ENCODE measurements around the gene HOXB3. TPM values are rescaled to one million over a fixed set of nuclear protein-coding genes. Genes with fewer than 3 reads are reported as not detected.

HOXB3 gene
- total RNA-seq, 1 donor from 2014 or later, result 4.2 TPM

DNA sequence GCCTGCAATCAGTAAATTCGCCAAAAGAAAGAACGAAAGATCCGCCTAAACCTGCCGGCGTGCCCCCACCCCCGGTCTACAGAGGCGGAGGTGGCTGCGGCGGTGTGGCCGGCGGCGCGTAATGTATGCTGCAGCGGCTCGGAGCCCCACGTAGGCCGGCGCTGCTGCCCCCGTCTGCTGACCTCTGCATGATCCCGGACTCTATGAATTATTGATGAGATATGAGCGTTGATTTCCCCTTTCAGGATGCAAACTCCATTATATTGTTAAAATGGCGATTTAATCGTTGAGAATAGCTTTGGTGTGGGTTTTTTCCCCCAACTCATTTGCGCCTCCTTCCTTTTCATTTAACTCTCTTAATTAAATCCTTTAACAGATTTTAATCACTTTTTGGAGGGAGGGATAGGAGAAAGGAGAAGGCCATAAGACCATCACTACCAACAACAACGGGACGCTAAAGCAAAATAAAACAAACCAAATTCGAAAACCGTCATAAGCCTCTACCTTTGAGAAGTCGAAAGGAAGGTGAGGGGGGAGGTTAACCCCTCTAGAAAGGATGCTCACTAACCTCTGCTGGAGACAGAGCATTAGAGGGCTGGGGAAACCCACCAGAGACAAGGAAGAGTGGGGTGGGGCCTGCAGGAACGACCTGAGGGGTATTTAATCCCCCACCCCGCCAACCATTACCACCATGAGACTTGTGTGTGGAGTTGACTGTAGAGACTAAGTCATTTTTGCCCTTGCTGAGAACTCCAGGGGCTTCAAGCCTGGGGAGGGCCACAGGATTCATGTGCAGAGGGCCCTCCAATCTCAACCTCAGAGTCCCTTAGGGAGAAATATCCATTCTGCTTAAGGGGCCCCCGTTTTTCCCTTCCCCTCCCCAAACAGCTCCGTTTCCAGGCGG lies 3.4 kb downstream of the HOXB3 start:
- Histone ChIP-seq H3K9ac (ENCODE audit: low read depth in 1 of 3, low read length in 3 of 3) (peak overlapping the region in 1 of 3 donors; percentile 69), H3K36me3 (ENCODE audit: control insufficient read depth in 3 of 3, insufficient read depth in 3 of 3, low read length in 3 of 3) (no peaks in the 10 kb centered on the region), H3K27me3 (ENCODE audit: control insufficient read depth in 3 of 3, insufficient read depth in 3 of 3, low read length in 3 of 3) (peaks cover 50 to 98% (median 80%) of the 10 kb centered on the region in 3 donors), H3K4me3 (ENCODE audit: low read length in 3 of 3) (peak overlapping the region; percentile 75 to 91 (median 81)), H3K9me3 (ENCODE audit: control insufficient read depth in 3 of 3, low read length in 3 of 3) (no peaks in the 10 kb centered on the region), H3K27ac (ENCODE audit: low read depth, low read length) (no peak overlapping the region), H3K4me1 (ENCODE audit: control insufficient read depth in 3 of 3, insufficient read depth in 3 of 3, low read length in 3 of 3) (peaks cover 13 to 21% (median 21%) of the 10 kb centered on the region in 3 donors)

DNA sequence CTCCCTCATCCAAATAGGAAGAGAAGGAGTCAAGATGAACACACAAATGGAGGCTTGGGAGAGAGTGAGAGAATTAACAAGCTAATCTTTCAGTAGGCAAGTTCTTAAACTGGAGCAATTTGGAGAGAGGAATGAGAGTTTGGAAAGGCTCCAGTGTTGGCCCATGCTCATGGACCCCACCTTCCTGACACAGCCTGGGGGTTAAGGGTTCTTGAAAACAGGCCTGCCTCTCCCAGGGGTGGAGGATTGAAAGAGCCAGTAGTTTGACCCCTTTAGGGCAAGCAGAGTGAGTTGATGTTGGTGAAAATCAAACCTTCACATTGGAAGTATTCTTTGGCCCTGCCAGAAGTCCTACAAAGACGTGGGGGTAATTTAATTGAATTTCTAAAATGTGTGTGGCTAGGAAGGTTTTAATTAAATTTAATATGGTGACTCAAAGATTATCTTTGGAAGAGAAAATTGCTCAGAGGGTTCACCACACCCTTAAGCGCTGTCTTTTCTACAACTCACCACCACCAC lies 5.8 kb downstream of the HOXB3 start:
- no peaks in the 10 kb centered on the region for H3K9me3 ChIP-seq (ENCODE audit: control insufficient read depth in 3 of 3, low read length in 3 of 3)
- no peak overlapping the region for H3K4me3 ChIP-seq (ENCODE audit: low read length in 3 of 3)
- H3K27me3 ChIP-seq (ENCODE audit: control insufficient read depth in 3 of 3, insufficient read depth in 3 of 3, low read length in 3 of 3), result peaks cover 52 to 97% (median 84%) of the 10 kb centered on the region in 3 donors
- H3K9ac ChIP-seq (ENCODE audit: low read depth in 1 of 3, low read length in 3 of 3), result no peak overlapping the region
- H3K27ac ChIP-seq (ENCODE audit: low read depth, low read length), result no peak overlapping the region
- H3K36me3 ChIP-seq (ENCODE audit: control insufficient read depth in 3 of 3, insufficient read depth in 3 of 3, low read length in 3 of 3), result no peaks in the 10 kb centered on the region
- H3K4me1 ChIP-seq (ENCODE audit: control insufficient read depth in 3 of 3, insufficient read depth in 3 of 3, low read length in 3 of 3), result peaks cover 13 to 21% (median 21%) of the 10 kb centered on the region in 3 donors

DNA sequence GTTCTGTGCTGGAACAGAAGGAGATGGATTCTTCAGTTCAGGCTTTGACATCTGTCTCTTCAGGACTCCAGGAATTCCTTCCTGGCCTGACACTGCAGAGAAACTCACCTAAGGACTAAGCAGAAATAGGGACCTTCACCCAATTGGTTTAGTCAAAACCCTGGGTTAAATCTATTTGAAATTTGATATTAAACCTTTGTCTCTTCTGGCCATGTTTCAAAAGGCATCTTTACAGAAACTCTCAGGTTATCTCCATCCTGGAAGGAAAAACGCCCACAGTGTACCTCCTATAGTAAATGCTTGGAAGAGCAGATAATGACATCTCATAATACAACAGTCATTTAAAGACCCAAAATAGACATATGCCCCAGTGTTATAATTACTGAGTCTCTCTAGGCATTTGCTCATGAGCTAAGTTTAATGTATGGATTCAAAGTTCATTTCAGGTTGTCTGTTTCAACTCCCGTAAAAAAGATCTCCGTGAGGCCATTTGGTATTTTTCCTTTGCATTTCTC lies 6.3 kb downstream of the HOXB3 start:
- H3K4me1 ChIP-seq (ENCODE audit: control insufficient read depth in 3 of 3, insufficient read depth in 3 of 3, low read length in 3 of 3), result peaks cover 13 to 24% (median 21%) of the 10 kb centered on the region in 3 donors
- H3K9ac ChIP-seq (ENCODE audit: low read depth in 1 of 3, low read length in 3 of 3), result no peak overlapping the region
- H3K36me3 ChIP-seq (ENCODE audit: control insufficient read depth in 3 of 3, insufficient read depth in 3 of 3, low read length in 3 of 3), result no peaks in the 10 kb centered on the region
- H3K27ac ChIP-seq (ENCODE audit: low read depth, low read length), result no peak overlapping the region
- H3K27me3 ChIP-seq (ENCODE audit: control insufficient read depth in 3 of 3, insufficient read depth in 3 of 3, low read length in 3 of 3), result peaks cover 53 to 97% (median 87%) of the 10 kb centered on the region in 3 donors
- H3K4me3 ChIP-seq (ENCODE audit: low read length in 3 of 3), result no peak overlapping the region
- no peaks in the 10 kb centered on the region for H3K9me3 ChIP-seq (ENCODE audit: control insufficient read depth in 3 of 3, low read length in 3 of 3)

DNA sequence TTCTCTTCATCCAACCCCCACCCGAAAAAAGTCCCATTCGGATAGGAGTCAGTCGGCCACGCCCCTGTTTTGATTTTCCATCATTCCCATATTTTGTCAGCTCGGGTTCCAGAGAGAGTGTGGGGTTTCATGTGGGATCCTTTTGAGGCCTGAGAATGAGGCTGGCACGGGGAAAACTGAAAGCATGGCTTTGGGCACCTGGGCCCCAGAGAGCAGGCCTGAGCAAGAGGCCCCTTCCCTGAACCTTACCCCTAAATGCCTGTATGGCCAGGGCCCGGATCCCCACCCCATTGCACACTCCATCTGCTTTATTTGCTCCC lies 7.3 kb downstream of the HOXB3 start:
- Histone ChIP-seq H3K27ac (ENCODE audit: low read depth, low read length) (peak overlapping the region; percentile 67), H3K9ac (ENCODE audit: low read depth in 1 of 3, low read length in 3 of 3) (peak overlapping the region in 1 of 3 donors; percentile 45), H3K27me3 (ENCODE audit: control insufficient read depth in 3 of 3, insufficient read depth in 3 of 3, low read length in 3 of 3) (peaks cover 56 to 90% (median 83%) of the 10 kb centered on the region in 3 donors), H3K9me3 (ENCODE audit: control insufficient read depth in 3 of 3, low read length in 3 of 3) (no peaks in the 10 kb centered on the region), H3K4me1 (ENCODE audit: control insufficient read depth in 3 of 3, insufficient read depth in 3 of 3, low read length in 3 of 3) (peaks cover 13 to 29% (median 25%) of the 10 kb centered on the region in 3 donors), H3K36me3 (ENCODE audit: control insufficient read depth in 3 of 3, insufficient read depth in 3 of 3, low read length in 3 of 3) (no peaks in the 10 kb centered on the region), H3K4me3 (ENCODE audit: low read length in 3 of 3) (peak overlapping the region in 1 of 3 donors; percentile 23)

DNA sequence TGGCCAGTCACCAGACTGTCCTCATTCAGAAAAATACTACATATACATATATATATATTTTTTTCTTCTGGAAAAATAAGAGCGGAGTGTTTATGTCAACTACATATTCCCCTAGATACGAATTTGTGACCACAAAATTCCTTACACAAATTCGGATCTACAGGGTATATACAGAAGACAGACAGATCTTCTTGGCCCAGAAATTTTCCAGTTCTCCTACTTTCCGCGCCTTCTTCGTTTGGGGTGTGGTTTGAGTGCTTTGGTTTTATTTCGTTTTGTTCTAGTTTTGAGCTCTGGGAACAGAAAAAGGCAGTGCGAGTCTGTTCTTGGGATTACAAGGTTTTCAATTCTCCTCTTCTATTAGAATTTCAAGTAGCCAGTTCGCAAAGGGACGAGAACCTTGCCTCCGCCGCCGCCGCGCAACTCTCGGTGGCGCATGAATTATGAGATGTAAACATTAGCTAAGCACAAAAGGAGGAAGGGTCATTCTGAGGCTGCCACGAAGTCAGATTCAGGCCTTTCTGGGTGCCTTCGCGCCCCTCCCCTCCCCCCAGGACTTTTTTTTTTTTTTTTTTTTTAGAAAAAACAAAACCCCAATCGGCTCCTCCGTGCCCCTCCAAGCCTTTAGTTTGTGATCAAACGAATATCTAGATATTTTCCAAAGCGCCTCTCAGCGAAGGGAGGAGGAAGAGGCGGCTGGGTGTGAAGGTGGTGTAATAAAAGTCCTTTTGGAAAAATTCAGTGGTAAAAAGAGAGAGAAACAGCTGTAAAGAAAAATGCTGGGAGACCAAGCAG lies 10.1 kb downstream of the HOXB3 start:
- H3K27me3 ChIP-seq (ENCODE audit: control insufficient read depth in 3 of 3, insufficient read depth in 3 of 3, low read length in 3 of 3), result peaks cover 48 to 88% (median 80%) of the 10 kb centered on the region in 3 donors
- H3K9ac ChIP-seq (ENCODE audit: low read depth in 1 of 3, low read length in 3 of 3), result no peak overlapping the region
- no peak overlapping the region for H3K4me3 ChIP-seq (ENCODE audit: low read length in 3 of 3)
- no peaks in the 10 kb centered on the region for H3K9me3 ChIP-seq (ENCODE audit: control insufficient read depth in 3 of 3, low read length in 3 of 3)
- no peaks in the 10 kb centered on the region for H3K36me3 ChIP-seq (ENCODE audit: control insufficient read depth in 3 of 3, insufficient read depth in 3 of 3, low read length in 3 of 3)
- peaks cover 2 to 25% (median 21%) of the 10 kb centered on the region in 3 donors for H3K4me1 ChIP-seq (ENCODE audit: control insufficient read depth in 3 of 3, insufficient read depth in 3 of 3, low read length in 3 of 3)
- H3K27ac ChIP-seq (ENCODE audit: low read depth, low read length), result no peak overlapping the region

DNA sequence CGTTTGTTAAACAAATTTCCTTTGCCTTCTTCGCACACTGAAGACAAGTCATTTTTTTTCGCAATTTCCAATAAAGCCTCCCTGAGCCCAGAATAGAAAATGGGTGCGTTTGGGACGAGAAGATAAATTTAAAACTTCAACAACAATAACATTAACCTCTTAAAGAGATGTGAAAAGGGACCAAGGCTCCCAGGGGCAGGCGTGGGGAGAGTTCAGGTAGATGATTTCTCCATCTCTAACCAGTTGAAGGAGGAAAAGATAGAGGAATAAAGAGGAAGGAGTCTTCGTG lies 10.6 kb downstream of the HOXB3 start:
- Histone ChIP-seq H3K36me3 (ENCODE audit: control insufficient read depth in 3 of 3, insufficient read depth in 3 of 3, low read length in 3 of 3) (no peaks in the 10 kb centered on the region), H3K9me3 (ENCODE audit: control insufficient read depth in 3 of 3, low read length in 3 of 3) (no peaks in the 10 kb centered on the region), H3K27ac (ENCODE audit: low read depth, low read length) (no peak overlapping the region), H3K27me3 (ENCODE audit: control insufficient read depth in 3 of 3, insufficient read depth in 3 of 3, low read length in 3 of 3) (peaks cover 51 to 88% (median 83%) of the 10 kb centered on the region in 3 donors), H3K4me1 (ENCODE audit: control insufficient read depth in 3 of 3, insufficient read depth in 3 of 3, low read length in 3 of 3) (peaks cover 0 to 23% (median 19%) of the 10 kb centered on the region in 3 donors), H3K9ac (ENCODE audit: low read depth in 1 of 3, low read length in 3 of 3) (no peak overlapping the region), H3K4me3 (ENCODE audit: low read length in 3 of 3) (peak overlapping the region in 1 of 3 donors; percentile 80)

DNA sequence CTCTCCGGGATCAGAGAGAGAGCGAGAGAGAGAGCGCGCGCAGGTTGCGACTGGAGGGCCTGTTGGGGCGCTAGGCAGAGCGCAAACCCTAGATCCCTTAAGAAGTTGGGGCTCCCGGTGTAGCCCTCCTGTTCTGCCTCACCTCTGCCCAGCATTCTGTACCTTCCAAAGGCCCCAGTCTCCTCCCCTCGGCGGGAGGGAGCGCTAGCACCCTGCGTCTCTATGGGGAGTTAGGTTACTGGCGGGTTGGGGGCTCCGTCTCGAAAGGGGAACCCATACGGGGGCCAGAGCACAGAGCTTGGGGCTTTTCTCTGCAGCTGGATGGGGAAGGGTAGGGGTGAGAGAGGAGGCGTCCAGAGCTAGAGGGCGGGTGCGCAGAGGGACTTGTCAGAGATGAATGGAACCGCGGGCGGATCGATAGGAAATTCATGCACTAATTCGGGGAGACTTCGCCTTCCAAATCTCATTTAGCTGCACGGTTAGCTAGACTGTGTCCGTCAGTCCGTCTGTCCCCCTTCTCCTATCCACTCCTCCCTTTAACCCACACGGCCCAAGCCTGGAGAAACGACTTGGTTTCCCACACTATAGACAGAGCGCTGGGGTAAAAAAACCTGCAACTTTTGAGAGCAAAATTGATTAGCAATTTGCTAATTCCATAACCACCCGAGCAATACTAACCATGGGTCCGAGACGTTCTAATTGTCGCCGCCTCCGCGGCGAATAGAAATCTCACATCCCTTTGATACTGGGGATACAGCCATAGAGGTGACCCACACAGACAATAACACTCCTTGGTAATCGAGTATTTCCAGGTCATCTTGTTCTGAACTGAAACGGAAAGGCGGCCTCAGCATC lies 11.2 kb downstream of the HOXB3 start:
- H3K4me1 ChIP-seq (ENCODE audit: control insufficient read depth in 3 of 3, insufficient read depth in 3 of 3, low read length in 3 of 3), result peaks cover 0 to 23% (median 19%) of the 10 kb centered on the region in 3 donors
- H3K4me3 ChIP-seq (ENCODE audit: low read length in 3 of 3), result peak overlapping the region; percentile 45 to 80 (median 69)
- H3K9ac ChIP-seq (ENCODE audit: low read depth in 1 of 3, low read length in 3 of 3), result peak overlapping the region; percentile 40 to 72 (median 62)
- no peaks in the 10 kb centered on the region for H3K36me3 ChIP-seq (ENCODE audit: control insufficient read depth in 3 of 3, insufficient read depth in 3 of 3, low read length in 3 of 3)
- H3K9me3 ChIP-seq (ENCODE audit: control insufficient read depth in 3 of 3, low read length in 3 of 3), result no peaks in the 10 kb centered on the region
- peaks cover 54 to 88% (median 88%) of the 10 kb centered on the region in 3 donors for H3K27me3 ChIP-seq (ENCODE audit: control insufficient read depth in 3 of 3, insufficient read depth in 3 of 3, low read length in 3 of 3)
- peak overlapping the region; percentile 74 for H3K27ac ChIP-seq (ENCODE audit: low read depth, low read length)

DNA sequence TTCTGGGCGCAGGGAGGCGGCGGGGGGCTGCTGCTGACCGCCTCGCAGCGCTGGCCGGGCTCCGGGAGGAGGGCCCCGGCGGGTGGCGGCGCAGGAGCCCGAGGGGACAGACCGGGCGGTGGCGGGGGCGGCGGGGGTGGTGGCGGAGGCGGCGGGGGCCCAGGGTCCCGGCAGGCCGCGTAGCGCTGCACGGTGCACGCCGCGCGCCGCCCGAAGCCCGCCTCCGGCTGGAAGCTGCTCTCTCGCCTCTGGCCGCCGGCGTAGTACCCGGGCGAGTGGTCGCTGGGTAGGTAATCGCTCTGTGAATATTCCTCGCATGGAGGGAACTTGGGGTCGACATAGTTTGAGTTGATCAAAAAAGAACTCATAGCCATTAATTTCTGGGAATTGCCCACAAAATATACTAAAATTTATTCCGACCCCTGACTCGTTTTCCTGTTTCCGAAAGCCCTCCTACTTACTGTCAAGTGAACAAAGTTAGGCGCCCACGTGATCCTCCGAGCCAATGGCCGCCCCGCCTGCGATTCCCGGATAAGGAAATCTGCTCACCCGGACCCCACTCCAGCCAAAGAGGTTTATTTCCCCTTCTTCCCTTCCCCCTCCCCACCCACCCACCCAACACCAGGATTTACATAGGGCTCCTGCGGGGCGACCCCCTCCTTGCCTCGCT lies 12.0 kb downstream of the HOXB3 start, which contains the start of gene HOXB4:
TSS of gene HOXB4 (minus strand) at position 405 of the 670 bp plus-strand sequence. CDS start at position 374, 31 bp downstream.
- Histone ChIP-seq H3K9ac (ENCODE audit: low read depth in 1 of 3, low read length in 3 of 3) (peak within 1 kb of the TSS; percentile 45 to 72 (median 62)), H3K9me3 (ENCODE audit: control insufficient read depth in 3 of 3, low read length in 3 of 3) (no peaks in the 10 kb centered on the region), H3K4me3 (ENCODE audit: low read length in 3 of 3) (peak within 1 kb of the TSS; percentile 64 to 80 (median 69)), H3K4me1 (ENCODE audit: control insufficient read depth in 3 of 3, insufficient read depth in 3 of 3, low read length in 3 of 3) (peaks cover 0 to 23% (median 19%) of the 10 kb centered on the region in 3 donors), H3K27ac (ENCODE audit: low read depth, low read length) (peak within 1 kb of the TSS; percentile 74), H3K36me3 (ENCODE audit: control insufficient read depth in 3 of 3, insufficient read depth in 3 of 3, low read length in 3 of 3) (no peaks in the 10 kb centered on the region), H3K27me3 (ENCODE audit: control insufficient read depth in 3 of 3, insufficient read depth in 3 of 3, low read length in 3 of 3) (peaks cover 51 to 88% (median 88%) of the 10 kb centered on the region in 3 donors)

Measured in skeletal muscle tissue (tissue), 4 donors.